ENCODE measurements around the gene GPC5.
"Not testable (repeated sequence)": the region's sequence is repeated elsewhere in the genome, so short reads cannot be mapped to it uniquely, and the experiment has no call there.

Gene GPC5

DNA sequence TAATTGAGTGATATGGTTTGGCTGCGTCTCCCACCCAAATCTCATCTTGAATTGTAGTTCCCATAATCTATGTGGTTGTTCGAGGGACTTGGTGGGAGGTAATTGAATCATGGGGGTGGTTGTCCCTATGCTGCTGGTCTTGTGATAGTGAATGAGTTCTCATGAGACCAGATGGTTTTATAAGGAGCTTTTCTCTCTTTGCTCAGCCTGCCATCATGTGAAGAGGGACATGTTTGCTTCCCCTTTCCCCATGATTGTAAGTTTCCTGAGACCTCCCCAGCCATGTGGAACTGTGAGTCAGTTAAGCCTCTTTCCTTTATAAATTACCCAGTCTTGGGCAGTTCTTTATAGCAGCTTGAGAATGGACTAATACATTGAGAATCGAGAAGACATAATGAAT, 480.1 kb downstream of the GPC5 start:
- DNase-seq (ENCODE audit: low read depth), result no peak

GRCh38 chr13:91879360-91879759, 480.9 kb downstream of the GPC5 start:
- DNase-seq (ENCODE audit: low read depth), result no peak

DNA sequence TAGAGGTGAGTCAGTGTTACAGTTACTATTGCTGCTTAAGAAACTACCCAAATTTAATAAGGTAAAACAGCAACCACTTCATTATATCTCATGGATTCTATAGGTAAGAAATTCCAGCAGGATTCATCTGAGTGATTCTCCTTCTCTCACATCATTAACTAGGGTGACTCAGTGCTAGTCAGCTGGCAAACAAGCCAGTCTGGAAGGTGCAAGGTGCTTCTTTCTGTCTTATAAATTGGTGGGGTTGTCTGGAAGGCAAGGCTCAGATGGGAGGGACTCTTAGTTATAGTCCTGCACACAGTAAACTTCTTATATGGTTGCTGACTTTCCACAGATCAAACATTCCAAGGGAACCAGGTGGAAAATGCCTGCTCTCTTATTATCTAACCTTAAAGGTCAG, 484.5 kb downstream of the GPC5 start:
- DNase-seq (ENCODE audit: low read depth), result no peak

DNA sequence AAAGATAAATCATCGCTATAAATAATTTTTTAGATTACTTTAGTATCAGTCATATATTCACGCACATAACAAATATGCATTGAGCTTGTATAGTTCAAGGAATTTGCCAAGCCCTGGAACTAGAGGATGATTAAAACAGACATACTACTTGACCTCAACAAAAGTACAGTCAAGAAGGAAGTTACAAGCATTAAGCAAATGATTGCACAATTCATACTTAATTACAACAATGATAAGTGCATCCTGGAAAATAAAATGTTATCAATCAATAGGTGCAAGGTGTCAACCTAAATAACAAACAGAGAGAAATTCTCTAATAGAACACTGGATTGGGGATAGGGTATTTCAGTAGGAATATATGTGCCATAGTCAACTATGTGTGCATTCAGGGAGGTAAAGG, 491.2 kb downstream of the GPC5 start:
- no peak for DNase-seq (ENCODE audit: low read depth)

DNA sequence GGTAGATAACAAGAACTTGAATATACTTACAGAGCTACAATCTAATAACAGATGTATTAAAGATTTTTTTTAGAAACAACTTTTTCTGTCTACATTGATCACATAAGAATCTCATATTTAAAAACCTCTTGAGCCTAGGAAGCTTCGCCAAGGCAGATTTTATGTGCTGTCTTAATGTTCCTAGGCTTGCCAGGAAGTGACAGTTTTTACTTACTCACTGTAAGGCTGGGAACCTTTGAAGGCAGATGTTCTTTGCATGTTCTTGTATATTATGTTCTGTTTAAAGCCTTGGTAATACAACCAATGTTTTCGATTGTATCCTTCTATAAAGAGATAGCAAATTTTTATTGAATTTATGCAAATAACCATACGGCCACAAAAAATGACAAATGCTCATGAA, 492.7 kb downstream of the GPC5 start:
- no peak for DNase-seq (ENCODE audit: low read depth)

GRCh38 chr13:91893040-91893439, 494.6 kb downstream of the GPC5 start:
- DNase-seq (ENCODE audit: low read depth), result no peak

- DNase-seq (ENCODE audit: low read depth), result no peak
Measured at GRCh38 chr13:91894316-91894715, 495.9 kb downstream of the GPC5 start.

DNA sequence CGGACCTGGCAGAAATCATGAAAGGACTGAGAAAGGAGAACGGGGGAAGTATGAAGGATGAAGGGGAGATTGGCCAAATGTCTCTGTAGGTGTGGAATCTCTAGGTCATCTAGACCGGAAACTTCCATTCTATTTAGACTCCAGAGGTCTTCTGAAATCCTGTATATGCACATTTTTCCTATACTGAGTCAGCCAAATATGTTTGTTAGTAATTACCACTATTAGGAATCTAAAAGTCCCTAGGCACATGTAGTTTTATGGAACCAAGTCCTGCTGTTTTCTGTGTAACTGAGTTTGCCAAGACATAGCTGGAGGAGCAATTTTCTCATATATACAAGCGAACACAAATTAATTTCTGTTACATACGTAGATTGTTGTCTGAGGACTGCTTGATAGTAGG, 498.1 kb downstream of the GPC5 start:
- no peak for DNase-seq (ENCODE audit: low read depth)

DNA sequence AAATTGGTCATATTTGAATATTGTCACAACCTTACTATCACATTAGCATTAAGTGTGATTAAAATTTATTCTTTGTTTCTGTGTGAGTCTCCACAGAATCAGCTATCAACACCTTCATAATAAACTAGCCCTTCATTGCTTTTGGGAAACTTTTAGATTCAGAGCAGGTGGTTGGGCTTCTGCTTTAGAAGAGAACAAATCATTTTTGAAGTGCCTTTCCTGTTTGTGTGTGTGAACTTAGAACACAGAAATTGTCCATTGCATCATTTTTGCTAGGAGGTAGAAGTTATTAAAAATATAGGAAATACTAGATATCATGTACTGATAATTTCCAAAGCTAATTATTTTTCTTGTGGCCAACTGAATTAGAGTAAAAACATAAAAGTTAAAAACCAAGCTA, 500.6 kb downstream of the GPC5 start:
- not testable (repeated sequence) for DNase-seq (ENCODE audit: low read depth)

GRCh38 chr13:91902291-91902690, 503.9 kb downstream of the GPC5 start:
- no peak for DNase-seq (ENCODE audit: low read depth)

- no peak for DNase-seq (ENCODE audit: low read depth)
Measured at GRCh38 chr13:91904005-91904404, 505.6 kb downstream of the GPC5 start.

- DNase-seq (ENCODE audit: low read depth), result peak; percentile 10
Measured at GRCh38 chr13:91904597-91904996, 506.2 kb downstream of the GPC5 start.

DNA sequence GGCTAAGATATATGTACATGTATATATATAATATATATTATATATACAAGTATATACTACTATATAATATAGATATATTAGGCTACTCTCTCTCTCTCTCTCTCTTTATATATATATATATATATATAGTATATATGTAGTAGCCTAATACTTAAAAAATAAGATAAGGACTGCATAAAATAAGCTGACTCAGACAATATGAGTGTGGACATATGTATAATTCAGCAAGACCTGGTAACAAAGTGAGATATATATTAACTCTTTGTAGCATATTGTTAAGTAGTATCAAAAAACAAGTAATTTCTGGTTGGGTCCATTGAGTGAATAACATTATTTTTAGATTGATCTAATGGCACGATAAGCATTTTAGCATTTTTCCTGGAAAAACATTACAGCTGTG, 509.0 kb downstream of the GPC5 start:
- DNase-seq (ENCODE audit: low read depth), result no peak

GRCh38 chr13:91909617-91910016, 511.2 kb downstream of the GPC5 start:
- DNase-seq (ENCODE audit: low read depth), result no peak

DNA sequence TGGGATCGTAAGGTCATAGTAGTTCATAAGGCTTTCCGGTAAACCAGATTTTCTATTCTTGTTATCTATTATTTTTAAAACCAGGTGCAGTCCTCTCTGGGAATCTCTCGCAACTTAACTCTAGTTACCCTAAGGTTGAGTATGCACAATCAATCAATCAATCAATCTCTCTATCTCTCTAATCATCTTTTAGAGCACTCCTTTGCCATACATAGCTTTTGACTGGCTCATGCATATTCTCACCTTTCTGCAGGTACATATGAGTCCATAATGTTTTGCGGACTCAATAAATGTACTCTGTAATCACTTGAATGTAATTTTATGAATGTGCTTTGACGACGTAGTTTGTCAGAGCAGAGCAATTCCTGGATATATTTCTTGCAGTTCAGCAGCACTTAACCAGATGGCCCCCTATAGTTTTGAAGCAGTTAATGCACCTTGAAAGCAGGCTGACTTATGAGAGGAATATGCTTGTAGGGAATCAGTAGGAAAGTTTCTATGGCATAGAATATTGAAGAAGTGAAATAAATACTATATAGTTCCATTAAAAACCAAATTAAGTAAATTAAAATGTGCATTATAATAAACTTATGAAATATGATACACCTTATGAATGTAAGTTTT, 524.7 kb downstream of the GPC5 start:
- DNase-seq (ENCODE audit: low read depth), result no peak

- DNase-seq (ENCODE audit: low read depth), result no peak
Measured at GRCh38 chr13:91930687-91931086, 532.3 kb downstream of the GPC5 start.

DNA sequence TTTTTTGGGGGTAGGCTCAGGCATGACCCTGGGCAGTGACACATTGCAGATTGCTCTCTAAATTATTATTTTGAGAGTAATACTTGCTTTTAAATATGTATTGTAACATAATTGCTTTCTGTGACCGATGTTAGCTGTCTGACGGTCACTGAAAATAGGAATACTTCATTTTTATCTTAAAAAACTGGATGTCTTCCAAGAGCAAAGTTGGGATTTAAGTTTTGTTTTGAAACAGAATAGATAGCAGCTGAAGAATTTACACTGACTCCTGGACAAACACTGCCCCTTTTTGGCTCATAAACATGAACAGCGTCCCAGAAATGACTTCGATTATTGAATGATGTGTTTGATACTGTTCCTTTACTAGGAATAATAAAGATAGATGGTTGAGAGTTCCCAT, 535.9 kb downstream of the GPC5 start:
- no peak for DNase-seq (ENCODE audit: low read depth)

DNA sequence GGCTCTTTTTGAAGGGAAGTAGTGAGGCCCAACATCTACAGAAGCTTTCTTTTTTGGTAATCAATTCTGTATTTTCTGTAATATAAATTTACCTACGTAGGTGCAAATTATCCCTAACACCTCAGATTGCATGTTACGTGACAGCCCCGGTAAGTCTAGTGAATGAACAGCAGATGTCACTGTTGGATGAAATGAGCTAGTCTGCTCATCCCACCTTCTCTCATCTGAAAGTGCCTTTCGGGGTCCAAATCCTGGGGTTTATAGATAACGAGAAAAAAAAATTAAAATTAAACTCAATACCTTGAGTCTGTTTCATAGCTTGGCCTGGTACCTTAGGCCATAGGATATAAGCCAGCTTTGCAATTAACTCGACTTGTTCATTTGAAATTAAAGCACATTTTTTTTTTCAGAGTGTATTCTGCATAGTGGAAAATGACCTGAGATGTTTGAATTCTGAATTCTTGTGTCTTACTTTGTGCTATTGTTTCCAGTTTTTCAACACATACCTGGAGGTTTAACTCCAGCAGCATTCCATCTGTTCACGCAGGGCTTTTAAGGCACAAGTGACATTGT, 548.2 kb downstream of the GPC5 start:
- no peak for DNase-seq (ENCODE audit: low read depth)

GRCh38 chr13:91948736-91949135, 550.3 kb downstream of the GPC5 start:
- no peak for DNase-seq (ENCODE audit: low read depth)

- no peak for DNase-seq (ENCODE audit: low read depth)
Measured at GRCh38 chr13:91950803-91951202, 552.4 kb downstream of the GPC5 start.

DNA sequence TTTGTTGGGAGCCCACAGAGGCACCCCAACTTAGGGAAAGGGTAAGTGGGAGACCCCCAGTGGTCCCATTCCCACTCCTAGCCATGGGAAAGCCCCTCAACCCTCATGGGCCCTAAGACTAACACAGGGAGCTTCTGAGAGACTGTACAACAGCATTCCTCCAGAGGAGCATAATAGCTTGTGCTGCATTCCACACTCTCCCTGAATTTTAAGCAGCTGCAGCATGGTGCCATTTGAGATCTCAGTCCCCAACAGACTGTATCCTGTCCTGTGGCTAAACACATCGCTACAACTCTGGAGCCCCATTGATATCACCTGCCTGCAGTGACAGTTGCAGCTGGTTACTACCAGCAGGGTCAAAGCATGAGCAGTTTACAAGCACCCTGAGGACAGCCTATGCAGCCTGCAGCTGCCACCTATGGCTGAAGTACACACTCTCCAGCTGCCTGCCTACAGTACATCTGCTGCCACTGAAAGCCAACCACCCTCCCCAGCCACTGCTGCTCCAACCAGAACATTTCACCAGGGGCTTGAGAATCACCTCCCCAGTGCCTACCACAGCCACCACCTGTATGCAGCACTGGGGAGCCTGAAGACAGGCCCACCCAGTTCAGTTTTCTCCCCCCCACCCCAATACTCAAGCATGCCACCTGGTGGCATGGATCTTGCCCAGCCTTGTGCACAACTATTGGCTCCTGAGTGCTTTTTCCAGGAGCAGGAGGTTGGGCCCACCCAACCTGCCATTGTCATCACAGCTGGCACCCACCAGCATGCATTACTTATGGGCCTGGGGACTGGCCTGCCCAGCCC, 557.3 kb downstream of the GPC5 start:
- DNase-seq (ENCODE audit: low read depth), result no peak

- no peak for DNase-seq (ENCODE audit: low read depth)
Measured at GRCh38 chr13:91960947-91961346, 562.5 kb downstream of the GPC5 start.

DNA sequence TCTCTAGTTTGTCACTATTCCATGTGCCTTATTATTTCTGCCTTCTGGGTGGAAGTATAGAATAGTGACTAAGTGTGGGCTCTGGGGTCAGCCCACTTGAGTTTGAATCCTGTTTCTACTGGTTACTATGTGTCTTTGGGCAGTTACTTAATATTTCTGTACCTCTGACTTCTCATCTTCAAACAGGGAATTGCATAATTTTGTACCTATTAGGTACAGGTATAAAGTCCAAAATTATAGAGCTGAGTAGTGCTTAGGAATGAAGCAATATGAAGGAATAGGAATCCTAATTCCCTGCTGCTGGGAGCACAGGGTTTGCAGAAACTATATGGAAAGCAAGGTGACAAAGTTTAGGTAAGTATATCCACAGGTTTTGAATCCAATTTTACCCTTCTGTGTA, 564.5 kb downstream of the GPC5 start:
- no peak for DNase-seq (ENCODE audit: low read depth)

GRCh38 chr13:91965511-91965910, 567.1 kb downstream of the GPC5 start:
- DNase-seq (ENCODE audit: low read depth), result no peak
